CD14-positive monocyte (primary cell): ENCODE data around the gene NBEA. TPM values are rescaled to one million over a fixed set of nuclear protein-coding genes. Genes with fewer than 3 reads are reported as not detected.

ENCODE experiments used
- DNase-seq, 3 donors: peaks; one replicate each; pipeline ENCODE4 v3.0.0-alpha.2; 2011 to 2022
- H2AFZ ChIP-seq: 2 replicates; pipeline ENCODE4 v1.6.0; 2012; ENCODE audit warnings: mild to moderate bottlenecking, low read depth, low read length, inconsistent platforms; ENCODE audit not compliant: insufficient read depth, poor library complexity, severe bottlenecking
- H3K27ac ChIP-seq, 2 donors: 1 replicate in 1 of 2; 2 replicates in 1 of 2; pipeline ENCODE4 v1.5.1; 2012 to 2013; ENCODE audit warnings: low read length in 2 of 2, control low read depth in 1 of 2, inconsistent platforms in 1 of 2, low read depth in 1 of 2, mild to moderate bottlenecking in 1 of 2
- H3K27me3 ChIP-seq, 2 donors: one replicate each; pipeline versions ENCODE4 v1.6.0 to v1.6.1; 2011 to 2013; ENCODE audit warnings: low read length in 2 of 2; ENCODE audit not compliant: control insufficient read depth in 2 of 2, insufficient read depth in 2 of 2
- H3K36me3 ChIP-seq, 2 donors: replicated peaks in 1 of 2; 1 replicate in 1 of 2; 2 replicates in 1 of 2; pipeline versions ENCODE4 v1.5.1 to v1.6.1; 2012 to 2013; ENCODE audit warnings: low read length in 2 of 2, control low read depth in 1 of 2, inconsistent platforms in 1 of 2, mild to moderate bottlenecking in 1 of 2; ENCODE audit not compliant: insufficient read depth in 2 of 2, control insufficient read depth in 1 of 2
- H3K4me1 ChIP-seq, 2 donors: 1 replicate in 1 of 2; 2 replicates in 1 of 2; pipeline versions ENCODE4 v1.5.1 to v1.6.1; 2012 to 2013; ENCODE audit warnings: low read length in 2 of 2, control low read depth in 1 of 2, inconsistent platforms in 1 of 2, mild to moderate bottlenecking in 1 of 2, moderate library complexity in 1 of 2; ENCODE audit not compliant: insufficient read depth in 2 of 2, control insufficient read depth in 1 of 2
- H3K4me2 ChIP-seq: replicated peaks from 2 replicates; pipeline ENCODE3; 2012; ENCODE audit warnings: low read length, moderate library complexity, mild to moderate bottlenecking; ENCODE audit not compliant: poor library complexity, severe bottlenecking; ENCODE audit errors: extremely low read depth
- H3K4me3 ChIP-seq, 3 experiments: fragments of 200-600 bp in 1 of 3; sonication (generic) in 1 of 3; replicated peaks in 1 of 3; 1 replicate in 2 of 3; 2 replicates in 1 of 3; pipeline ENCODE4 v1.5.1; 2011 to 2013; ENCODE audit warnings: low read length in 3 of 3, mild to moderate bottlenecking in 3 of 3, control low read depth in 2 of 3, low read depth in 2 of 3, inconsistent platforms in 1 of 3, moderate library complexity in 1 of 3
- H3K79me2 ChIP-seq: 2 replicates; pipeline ENCODE4 v1.6.0; 2012; ENCODE audit warnings: mild to moderate bottlenecking, control low read depth, inconsistent platforms, low read length, moderate library complexity; ENCODE audit not compliant: insufficient read depth
- H3K9ac ChIP-seq: 2 replicates; pipeline ENCODE4 v1.6.0; 2017; ENCODE audit warnings: low read length, mild to moderate bottlenecking; ENCODE audit not compliant: insufficient read depth, poor library complexity, severe bottlenecking
- H3K9me3 ChIP-seq, 2 donors: replicated peaks in 1 of 2; 1 replicate in 1 of 2; 2 replicates in 1 of 2; pipeline versions ENCODE4 v1.5.1 to v1.6.1; 2012 to 2013; ENCODE audit warnings: low read length in 2 of 2, control low read depth in 1 of 2; ENCODE audit not compliant: control insufficient read depth in 1 of 2, insufficient read depth in 1 of 2
- H4K20me1 ChIP-seq: 2 replicates; pipeline ENCODE4 v1.6.0; 2012; ENCODE audit warnings: mild to moderate bottlenecking, low read length, control low read depth, moderate library complexity; ENCODE audit not compliant: insufficient read depth
- H3K27ac Mint-ChIP-seq, 7 donors: one replicate each; pipeline ENCODE4 v1.8.0; 2020; ENCODE audit warnings: mild to moderate bottlenecking in 7 of 7, mixed read lengths in 7 of 7, moderate library complexity in 6 of 7, inconsistent platforms in 2 of 7
- H3K27me3 Mint-ChIP-seq, 3 donors: one replicate each; pipeline ENCODE4 v1.8.0; 2021 to 2022; ENCODE audit warnings: low read depth in 3 of 3, mild to moderate bottlenecking in 3 of 3, mixed read lengths in 3 of 3, moderate library complexity in 3 of 3, inconsistent platforms in 1 of 3
- H3K36me3 Mint-ChIP-seq, 2 donors: one replicate each; pipeline ENCODE4 v1.8.0; 2020; ENCODE audit warnings: mixed read lengths in 2 of 2, inconsistent platforms in 1 of 2, mild to moderate bottlenecking in 1 of 2
- H3K4me1 Mint-ChIP-seq: one replicate; pipeline ENCODE4 v1.8.0; 2020; ENCODE audit warnings: mild to moderate bottlenecking, mixed read lengths
- H3K4me3 Mint-ChIP-seq, 2 donors: one replicate each; pipeline ENCODE4 v1.8.0; 2020; ENCODE audit warnings: mild to moderate bottlenecking in 2 of 2, mixed read lengths in 2 of 2, moderate library complexity in 1 of 2
- H3K9me3 Mint-ChIP-seq, 7 donors: one replicate each; pipeline ENCODE4 v1.8.0; 2020 to 2022; ENCODE audit warnings: mixed read lengths in 7 of 7, mild to moderate bottlenecking in 6 of 7, moderate library complexity in 6 of 7, inconsistent platforms in 2 of 7
- WGBS: methylation state at CpG from one replicate; pipeline ENCODE4 v1.1.5; 2013; ENCODE audit warnings: missing lambda C conversion rate; ENCODE audit not compliant: insufficient coverage; 5-methylcytosine and 5-hydroxymethylcytosine counted together
- intact Hi-C, 2 donors: fragments of 100-400 bp; cut with micrococcal nuclease; formaldehyde crosslinking; loops; one replicate each; pipeline versions ENCODE4 v1.15.0 to v1.15.1; 2023
- polyA plus RNA-seq, 3 donors: library from polyadenylated mRNA; depleted of rRNA in 1 of 3; unstranded in 2 of 3; stranded (reverse) in 1 of 3; fragments of 300-500 nt in 2 of 3; fragments of >200 nt in 1 of 3; fragmentation: Illumina TruSeq in 2 of 3; gene quantifications; 1 replicate in 2 of 3; 2 replicates in 1 of 3; pipeline ENCODE4 v1.2.3, GENCODE V29; 2012 to 2021
- TF ChIP-seq, protein P1 (sequence below): fragments of 200-600 bp; IDR thresholded peaks from one replicate; pipeline ENCODE4 v1.8.0; 2022; ENCODE audit warnings: antibody characterized with exemption, mild to moderate bottlenecking

NBEA gene
- polyA plus RNA-seq, 3 donors, result 0.03 to 0.23 (median 0.08) TPM

DNA sequence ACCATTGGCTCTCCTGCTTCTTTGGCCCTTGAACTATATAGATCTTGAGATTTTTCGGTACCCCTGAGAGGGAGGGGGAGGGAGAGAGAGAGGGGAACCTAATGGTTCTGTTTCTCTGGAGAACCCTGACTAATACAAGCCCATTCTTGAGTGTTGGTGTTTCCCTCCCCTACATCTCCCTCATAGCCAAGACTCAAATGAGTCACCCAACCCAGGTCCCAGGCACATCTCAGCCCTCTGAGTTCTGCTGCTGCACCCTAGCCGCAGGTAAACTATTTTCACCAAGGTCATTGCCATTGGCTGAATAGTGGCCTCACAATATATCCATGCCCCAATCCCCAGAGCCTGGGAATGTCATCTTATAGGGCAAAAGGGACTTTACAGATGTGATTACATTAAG, 760.2 kb downstream of the NBEA start:
- H3K79me2 ChIP-seq, result no peaks in the 10 kb centered on the region
- H3K27ac ChIP-seq, result no peak overlapping the region
- Mint-ChIP-seq H3K27me3 (peaks cover 0 to 5% (median 3%) of the 10 kb centered on the region in 3 donors), H3K36me3 (no peaks in the 10 kb centered on the region), H3K27ac (no peak overlapping the region), H3K9me3 (peaks cover 5 to 20% (median 8%) of the 10 kb centered on the region in 7 donors), H3K4me3 (no peak overlapping the region), H3K4me1 (no peaks in the 10 kb centered on the region)
- no peaks in the 10 kb centered on the region for H4K20me1 ChIP-seq
- no peak overlapping the region for H3K4me2 ChIP-seq
- WGBS, result no CpG with 5 or more reads among the region's 2 CpGs
- peaks cover 0 to 4% of the 10 kb centered on the region in 2 donors for H3K9me3 ChIP-seq
- H3K4me1 ChIP-seq, result no peaks in the 10 kb centered on the region
- no peaks in the 10 kb centered on the region for H3K36me3 ChIP-seq
- no peak overlapping the region for H3K9ac ChIP-seq
- no peaks in the 10 kb centered on the region for H3K27me3 ChIP-seq
- no peak overlapping the region for H2AFZ ChIP-seq
- no peak for DNase-seq
- no peak overlapping the region for H3K4me3 ChIP-seq
- TF ChIP-seq, protein P1, sequence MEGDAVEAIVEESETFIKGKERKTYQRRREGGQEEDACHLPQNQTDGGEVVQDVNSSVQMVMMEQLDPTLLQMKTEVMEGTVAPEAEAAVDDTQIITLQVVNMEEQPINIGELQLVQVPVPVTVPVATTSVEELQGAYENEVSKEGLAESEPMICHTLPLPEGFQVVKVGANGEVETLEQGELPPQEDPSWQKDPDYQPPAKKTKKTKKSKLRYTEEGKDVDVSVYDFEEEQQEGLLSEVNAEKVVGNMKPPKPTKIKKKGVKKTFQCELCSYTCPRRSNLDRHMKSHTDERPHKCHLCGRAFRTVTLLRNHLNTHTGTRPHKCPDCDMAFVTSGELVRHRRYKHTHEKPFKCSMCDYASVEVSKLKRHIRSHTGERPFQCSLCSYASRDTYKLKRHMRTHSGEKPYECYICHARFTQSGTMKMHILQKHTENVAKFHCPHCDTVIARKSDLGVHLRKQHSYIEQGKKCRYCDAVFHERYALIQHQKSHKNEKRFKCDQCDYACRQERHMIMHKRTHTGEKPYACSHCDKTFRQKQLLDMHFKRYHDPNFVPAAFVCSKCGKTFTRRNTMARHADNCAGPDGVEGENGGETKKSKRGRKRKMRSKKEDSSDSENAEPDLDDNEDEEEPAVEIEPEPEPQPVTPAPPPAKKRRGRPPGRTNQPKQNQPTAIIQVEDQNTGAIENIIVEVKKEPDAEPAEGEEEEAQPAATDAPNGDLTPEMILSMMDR, result no peak
- intact Hi-C loops, result no loop called here

DNA sequence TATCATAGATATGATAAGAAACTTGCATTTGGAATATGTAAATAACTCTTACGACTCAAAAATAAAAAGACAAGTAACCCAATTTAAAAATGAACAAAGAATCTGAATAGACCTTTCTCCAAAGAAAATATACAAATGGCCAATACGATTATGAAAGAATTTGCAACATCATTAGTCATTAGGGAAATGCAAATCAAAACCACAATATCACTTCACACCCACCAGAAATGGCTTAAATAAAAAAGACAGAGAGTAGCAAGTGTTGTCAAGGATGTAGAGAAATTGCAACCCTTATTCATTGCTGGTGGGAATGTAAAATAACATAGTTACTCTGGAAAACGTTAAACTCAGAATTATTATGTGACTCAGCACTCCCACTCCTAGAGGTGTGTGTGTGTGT, 761.0 kb downstream of the NBEA start:
- no peak overlapping the region for H3K4me3 Mint-ChIP-seq
- WGBS, result no CpG with 5 or more reads among the region's 3 CpGs
- H3K4me3 ChIP-seq, result no peak overlapping the region
- no peak overlapping the region for H2AFZ ChIP-seq
- no peak overlapping the region for H3K27ac Mint-ChIP-seq
- peaks cover 0 to 7% of the 10 kb centered on the region in 2 donors for H3K9me3 ChIP-seq
- peaks cover 0 to 5% (median 3%) of the 10 kb centered on the region in 3 donors for H3K27me3 Mint-ChIP-seq
- H3K9ac ChIP-seq, result no peak overlapping the region
- no peak for DNase-seq
- no peaks in the 10 kb centered on the region for H3K4me1 Mint-ChIP-seq
- H3K9me3 Mint-ChIP-seq, result peaks cover 5 to 19% (median 10%) of the 10 kb centered on the region in 7 donors
- no peak overlapping the region for H3K27ac ChIP-seq
- H3K79me2 ChIP-seq, result no peaks in the 10 kb centered on the region
- no peaks in the 10 kb centered on the region for H4K20me1 ChIP-seq
- H3K27me3 ChIP-seq, result no peaks in the 10 kb centered on the region
- no peaks in the 10 kb centered on the region for H3K4me1 ChIP-seq
- TF ChIP-seq, protein P1, result no peak
- H3K36me3 ChIP-seq, result no peaks in the 10 kb centered on the region
- no peak overlapping the region for H3K4me2 ChIP-seq
- intact Hi-C loops, result no loop called here
- H3K36me3 Mint-ChIP-seq, result no peaks in the 10 kb centered on the region
